ENCODE results near the gene FRRS1. TPM values are rescaled to one million over a fixed set of nuclear protein-coding genes. Genes with fewer than 3 reads are reported as not detected.
A peak's percentile ranks its signal among the peaks of the same experiment; 100 is the strongest.

FRRS1 gene
- total RNA-seq, 1 donor from 2014 or later, result 4.3 TPM

GRCh38 chr1:99702221-99702620 lies 64.2 kb downstream of the FRRS1 start:
- DNase-seq (ENCODE audit: extremely low spot score, unreplicated experiment), result no peak
- H3K36me3 Mint-ChIP-seq (ENCODE audit: unreplicated experiment), result peaks cover 2% of the 10 kb centered on the region
- H3K27ac Mint-ChIP-seq (ENCODE audit: unreplicated experiment), result no peak overlapping the region
- H3K9me3 Mint-ChIP-seq (ENCODE audit: unreplicated experiment), result peaks cover 11% of the 10 kb centered on the region
- TF ChIP-seq CTCF (IDR thresholded peaks at IDR 0.05), result no peak
- H3K4me1 Mint-ChIP-seq (ENCODE audit: unreplicated experiment), result peaks cover 11% of the 10 kb centered on the region
- no peak overlapping the region for H3K4me3 Mint-ChIP-seq (ENCODE audit: unreplicated experiment)
- peaks cover 15% of the 10 kb centered on the region for H3K27me3 Mint-ChIP-seq (ENCODE audit: unreplicated experiment)

GRCh38 chr1:99700020-99700419 lies 66.4 kb downstream of the FRRS1 start:
- no peak for DNase-seq (ENCODE audit: extremely low spot score, unreplicated experiment)
- Mint-ChIP-seq H3K36me3 (ENCODE audit: unreplicated experiment) (peaks cover 2% of the 10 kb centered on the region), H3K27ac (ENCODE audit: unreplicated experiment) (no peak overlapping the region), H3K27me3 (ENCODE audit: unreplicated experiment) (peaks cover 18% of the 10 kb centered on the region), H3K4me3 (ENCODE audit: unreplicated experiment) (no peak overlapping the region), H3K4me1 (ENCODE audit: unreplicated experiment) (peaks cover 3% of the 10 kb centered on the region), H3K9me3 (ENCODE audit: unreplicated experiment) (peaks cover 11% of the 10 kb centered on the region)
- TF ChIP-seq CTCF (IDR thresholded peaks at IDR 0.05), result no peak

- peaks cover 11% of the 10 kb centered on the region for H3K9me3 Mint-ChIP-seq (ENCODE audit: unreplicated experiment)
- TF ChIP-seq CTCF (IDR thresholded peaks at IDR 0.05), result no peak
- DNase-seq (ENCODE audit: extremely low spot score, unreplicated experiment), result no peak
- peaks cover 18% of the 10 kb centered on the region for H3K27me3 Mint-ChIP-seq (ENCODE audit: unreplicated experiment)
- H3K27ac Mint-ChIP-seq (ENCODE audit: unreplicated experiment), result no peak overlapping the region
- no peaks in the 10 kb centered on the region for H3K4me1 Mint-ChIP-seq (ENCODE audit: unreplicated experiment)
- no peak overlapping the region for H3K4me3 Mint-ChIP-seq (ENCODE audit: unreplicated experiment)
- H3K36me3 Mint-ChIP-seq (ENCODE audit: unreplicated experiment), result peaks cover 2% of the 10 kb centered on the region
These were observed 68.9 kb downstream of the FRRS1 start for GRCh38 chr1:99697580-99697979.

- H3K4me3 Mint-ChIP-seq (ENCODE audit: unreplicated experiment), result no peak overlapping the region
- no peaks in the 10 kb centered on the region for H3K4me1 Mint-ChIP-seq (ENCODE audit: unreplicated experiment)
- no peaks in the 10 kb centered on the region for H3K36me3 Mint-ChIP-seq (ENCODE audit: unreplicated experiment)
These were observed 69.8 kb downstream of the FRRS1 start for GRCh38 chr1:99696616-99697015.

GRCh38 chr1:99691175-99691574 lies 75.3 kb downstream of the FRRS1 start:
- no peak for DNase-seq (ENCODE audit: extremely low spot score, unreplicated experiment)
- no peak for TF ChIP-seq CTCF (IDR thresholded peaks at IDR 0.05)

More at GRCh38 chr1:99696616-99697015, 69.8 kb downstream of the FRRS1 start:
- no peak for TF ChIP-seq CTCF (IDR thresholded peaks at IDR 0.05)
- Mint-ChIP-seq H3K27me3 (ENCODE audit: unreplicated experiment) (peaks cover 18% of the 10 kb centered on the region), H3K9me3 (ENCODE audit: unreplicated experiment) (peaks cover 4% of the 10 kb centered on the region), H3K27ac (ENCODE audit: unreplicated experiment) (no peak overlapping the region)
- DNase-seq (ENCODE audit: extremely low spot score, unreplicated experiment), result no peak

More at GRCh38 chr1:99691175-99691574, 75.3 kb downstream of the FRRS1 start:
- Mint-ChIP-seq H3K4me3 (ENCODE audit: unreplicated experiment) (no peak overlapping the region), H3K9me3 (ENCODE audit: unreplicated experiment) (no peaks in the 10 kb centered on the region), H3K27ac (ENCODE audit: unreplicated experiment) (peak overlapping the region; percentile 4), H3K27me3 (ENCODE audit: unreplicated experiment) (peaks cover under 1% of the 10 kb centered on the region), H3K4me1 (ENCODE audit: unreplicated experiment) (peaks cover 12% of the 10 kb centered on the region), H3K36me3 (ENCODE audit: unreplicated experiment) (peaks cover 14% of the 10 kb centered on the region)
